Esophagus squamous epithelium (tissue), 5 donors: ENCODE data around the gene LDLRAD3. TPM values are rescaled to one million over a fixed set of nuclear protein-coding genes. Genes with fewer than 3 reads are reported as not detected.

ENCODE experiments used
- DNase-seq: peaks from one replicate; lab custom pipeline; 2025; lab: John Stamatoyannopoulos, UW
- H3K27ac ChIP-seq, 4 donors: fragments of 200-600 bp; sonication (generic); one replicate each; pipeline ENCODE4 v1.5.1; 2016 to 2019; ENCODE audit warnings: mild to moderate bottlenecking in 1 of 4
- H3K27me3 ChIP-seq, 4 donors: fragments of 200-600 bp; sonication (generic); 1 replicate in 3 of 4; 2 replicates in 1 of 4; pipeline versions ENCODE4 v1.5.1 to v1.6.0; 2017 to 2021; ENCODE audit warnings: antibody characterized with exemption in 1 of 4
- H3K36me3 ChIP-seq, 3 donors: fragments of 200-600 bp; sonication (generic); one replicate each; pipeline ENCODE4 v1.5.1; 2016 to 2019
- H3K4me1 ChIP-seq, 3 donors: fragments of 200-600 bp; sonication (generic); one replicate each; pipeline ENCODE4 v1.5.1; 2017 to 2019
- H3K4me3 ChIP-seq, 4 donors: fragments of 200-600 bp; sonication (generic); 1 replicate in 3 of 4; 2 replicates in 1 of 4; pipeline ENCODE4 v1.5.1; 2016 to 2019; ENCODE audit warnings: mild to moderate bottlenecking in 2 of 4, moderate library complexity in 1 of 4
- H3K9me3 ChIP-seq, 3 donors: fragments of 200-600 bp; sonication (generic); one replicate each; pipeline ENCODE4 v1.5.1; 2016 to 2019
- POLR2A ChIP-seq, 4 donors: fragments of 450-650 bp; IDR thresholded peaks; one replicate each; pipeline ENCODE4 v1.6.1; 2017; ENCODE audit warnings: antibody characterized with exemption in 4 of 4, mild to moderate bottlenecking in 4 of 4, moderate library complexity in 3 of 4
- WGBS, 2 donors: methylation state at CpG; one replicate each; pipeline ENCODE4 v1.1.5; 2018; 5-methylcytosine and 5-hydroxymethylcytosine counted together
- intact Hi-C: fragments of 100-400 bp; cut with DNase I; formaldehyde crosslinking; loops from one replicate; pipeline ENCODE4 v1.15.0; 2022
- total RNA-seq, 4 donors: library from RNA; depleted of rRNA; stranded (reverse); fragments of >200 nt; gene quantifications; one replicate each; pipeline ENCODE4 v1.1.0, GENCODE V29; 2016
- TF ChIP-seq, protein P1 (sequence below), 6 experiments: fragments of 450-650 bp in 4 of 6; fragments of 200-600 bp in 2 of 6; sonication (generic) in 2 of 6; IDR thresholded peaks; one replicate each; pipeline ENCODE4 v1.5.1; 2016 to 2019; ENCODE audit warnings: antibody characterized with exemption in 6 of 6, mild to moderate bottlenecking in 4 of 6, moderate library complexity in 4 of 6
- donor health status: DM: yes; HTN: yes; CAD: no.

LDLRAD3 gene, protein sequence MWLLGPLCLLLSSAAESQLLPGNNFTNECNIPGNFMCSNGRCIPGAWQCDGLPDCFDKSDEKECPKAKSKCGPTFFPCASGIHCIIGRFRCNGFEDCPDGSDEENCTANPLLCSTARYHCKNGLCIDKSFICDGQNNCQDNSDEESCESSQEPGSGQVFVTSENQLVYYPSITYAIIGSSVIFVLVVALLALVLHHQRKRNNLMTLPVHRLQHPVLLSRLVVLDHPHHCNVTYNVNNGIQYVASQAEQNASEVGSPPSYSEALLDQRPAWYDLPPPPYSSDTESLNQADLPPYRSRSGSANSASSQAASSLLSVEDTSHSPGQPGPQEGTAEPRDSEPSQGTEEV
- total RNA-seq = 10 to 100 TPM in 1 of 4 donors, 1 to 10 TPM in 3; 5.0 to 16.8 (median 8.2) TPM

DNA sequence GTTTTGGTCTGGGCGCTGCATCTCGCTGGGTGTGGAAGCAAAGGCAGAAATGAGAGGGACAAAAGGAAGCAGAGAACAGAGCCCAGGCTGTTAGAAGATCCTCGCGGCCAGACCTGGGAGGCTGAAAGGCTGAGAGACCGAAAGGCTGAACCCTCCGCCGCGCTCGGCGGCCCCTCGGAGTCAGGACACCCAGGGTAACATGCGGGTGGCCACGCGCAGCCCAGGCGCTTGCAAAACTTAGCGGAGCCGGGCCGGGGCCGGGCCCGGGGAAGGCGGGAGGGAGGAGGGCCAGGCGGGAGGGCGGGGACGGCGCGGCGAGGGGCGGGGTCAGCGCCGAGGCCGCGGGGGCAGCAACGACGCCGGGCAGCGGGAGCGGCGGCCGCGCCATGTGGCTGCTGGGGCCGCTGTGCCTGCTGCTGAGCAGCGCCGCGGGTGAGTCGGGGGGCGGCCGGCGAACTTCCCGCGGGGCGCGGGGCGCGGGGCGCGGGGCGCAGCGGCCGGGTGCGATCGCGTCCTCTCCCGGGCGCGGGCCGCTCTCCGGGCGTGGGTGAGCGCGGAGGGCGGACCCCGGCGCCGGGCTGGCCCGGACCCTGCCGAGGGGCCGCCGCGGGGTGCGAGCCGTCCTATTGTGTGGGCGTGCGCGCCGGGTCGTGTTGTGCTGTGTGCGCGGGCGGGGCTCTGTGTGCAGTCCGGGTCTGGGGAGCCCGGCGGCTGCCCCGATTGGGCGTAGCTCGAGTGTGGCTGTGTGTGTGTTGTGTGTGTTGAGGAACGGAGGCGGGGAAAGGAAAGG lies at the start of gene LDLRAD3:
Gene LDLRAD3, plus strand, starts transcription at position 350 of the 790 bp plus-strand sequence. Its CDS starts 37 bp downstream, at position 387.
- Histone ChIP-seq H3K27me3 (no peaks in the 10 kb centered on the region), H3K4me3 (peak within 1 kb of the TSS; percentile 41 to 83 (median 62)), H3K9me3 (no peaks in the 10 kb centered on the region), H3K36me3 (no peaks in the 10 kb centered on the region), H3K4me1 (peaks cover 9 to 34% (median 12%) of the 10 kb centered on the region in 3 donors), H3K27ac (peak within 1 kb of the TSS; percentile 75 to 91 (median 84))
- TF ChIP-seq POLR2A (IDR thresholded peaks at IDR 0.05) = peak in 1 of 4 donors; percentile 17
- TF ChIP-seq, protein P1, sequence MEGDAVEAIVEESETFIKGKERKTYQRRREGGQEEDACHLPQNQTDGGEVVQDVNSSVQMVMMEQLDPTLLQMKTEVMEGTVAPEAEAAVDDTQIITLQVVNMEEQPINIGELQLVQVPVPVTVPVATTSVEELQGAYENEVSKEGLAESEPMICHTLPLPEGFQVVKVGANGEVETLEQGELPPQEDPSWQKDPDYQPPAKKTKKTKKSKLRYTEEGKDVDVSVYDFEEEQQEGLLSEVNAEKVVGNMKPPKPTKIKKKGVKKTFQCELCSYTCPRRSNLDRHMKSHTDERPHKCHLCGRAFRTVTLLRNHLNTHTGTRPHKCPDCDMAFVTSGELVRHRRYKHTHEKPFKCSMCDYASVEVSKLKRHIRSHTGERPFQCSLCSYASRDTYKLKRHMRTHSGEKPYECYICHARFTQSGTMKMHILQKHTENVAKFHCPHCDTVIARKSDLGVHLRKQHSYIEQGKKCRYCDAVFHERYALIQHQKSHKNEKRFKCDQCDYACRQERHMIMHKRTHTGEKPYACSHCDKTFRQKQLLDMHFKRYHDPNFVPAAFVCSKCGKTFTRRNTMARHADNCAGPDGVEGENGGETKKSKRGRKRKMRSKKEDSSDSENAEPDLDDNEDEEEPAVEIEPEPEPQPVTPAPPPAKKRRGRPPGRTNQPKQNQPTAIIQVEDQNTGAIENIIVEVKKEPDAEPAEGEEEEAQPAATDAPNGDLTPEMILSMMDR (IDR thresholded peaks at IDR 0.05) = no peak
- no peak for DNase-seq
- intact Hi-C loops = loop anchor here (10.0 kb wide), 1 partner anchor 119 kb away; no protein-coding TSS in a partner anchor
- WGBS, 2 donors = 0 to 2% methylated on average over 11 to 14 of the region's 97 CpGs

DNA sequence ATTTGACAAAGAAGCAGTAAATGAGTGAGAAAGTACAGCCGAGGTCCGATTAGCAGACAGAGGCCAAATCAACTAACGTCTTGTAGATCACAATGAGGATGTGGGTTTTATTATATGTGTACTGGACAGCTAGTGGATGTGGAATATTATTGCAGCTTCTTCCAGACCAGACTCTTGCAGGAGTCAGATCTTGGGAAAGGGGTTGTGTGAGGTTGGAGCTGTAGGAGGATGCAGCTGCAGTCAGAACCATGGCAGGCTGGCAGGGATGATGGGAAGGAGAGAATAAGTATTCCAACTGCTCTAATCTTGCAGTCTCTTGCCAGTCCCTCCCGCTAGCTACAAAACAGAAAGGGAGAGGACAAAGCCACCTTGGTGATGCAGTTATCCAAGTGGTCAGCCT lies 46.8 kb upstream of the LDLRAD3 start:
- Histone ChIP-seq H3K27me3 (no peaks in the 10 kb centered on the region), H3K9me3 (no peaks in the 10 kb centered on the region), H3K36me3 (no peaks in the 10 kb centered on the region), H3K27ac (no peak overlapping the region), H3K4me1 (peaks cover 0 to 18% (median 0%) of the 10 kb centered on the region in 3 donors), H3K4me3 (no peak overlapping the region)
- DNase-seq = no peak
- intact Hi-C loops = no loop called here
- TF ChIP-seq, protein P1 (IDR thresholded peaks at IDR 0.05) = no peak
- WGBS, 2 donors = 80 to 84% methylated on average over 4 of the region's 4 CpGs

DNA sequence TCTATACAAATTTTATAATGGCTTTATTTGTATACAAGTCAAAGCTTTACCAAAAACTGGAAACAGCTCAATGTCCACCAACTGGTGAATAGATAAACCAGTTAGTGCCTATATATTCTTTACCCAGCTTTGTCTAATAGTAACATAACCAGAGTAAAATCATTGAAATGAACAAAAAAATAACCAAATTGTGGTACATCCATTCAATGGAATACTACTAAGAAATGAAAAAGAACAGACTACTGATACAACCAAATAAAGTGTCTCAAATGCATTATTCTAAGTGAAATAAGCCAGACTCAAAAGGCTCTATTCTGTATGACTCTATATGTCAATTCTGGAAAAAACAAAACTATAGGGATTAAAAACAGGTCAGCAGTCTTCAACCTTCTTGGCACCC lies 40.9 kb upstream of the LDLRAD3 start:
- peaks cover 3 to 20% (median 11%) of the 10 kb centered on the region in 3 donors for H3K4me1 ChIP-seq
- TF ChIP-seq, protein P1 (IDR thresholded peaks at IDR 0.05) = no peak
- no peak for TF ChIP-seq POLR2A (IDR thresholded peaks at IDR 0.05)
- peaks cover 0 to 11% (median 4%) of the 10 kb centered on the region in 3 donors for H3K9me3 ChIP-seq
- intact Hi-C loops = no loop called here
- DNase-seq = no peak
- H3K27me3 ChIP-seq = no peaks in the 10 kb centered on the region
- H3K36me3 ChIP-seq = no peaks in the 10 kb centered on the region
- no peak overlapping the region for H3K27ac ChIP-seq
- no peak overlapping the region for H3K4me3 ChIP-seq

DNA sequence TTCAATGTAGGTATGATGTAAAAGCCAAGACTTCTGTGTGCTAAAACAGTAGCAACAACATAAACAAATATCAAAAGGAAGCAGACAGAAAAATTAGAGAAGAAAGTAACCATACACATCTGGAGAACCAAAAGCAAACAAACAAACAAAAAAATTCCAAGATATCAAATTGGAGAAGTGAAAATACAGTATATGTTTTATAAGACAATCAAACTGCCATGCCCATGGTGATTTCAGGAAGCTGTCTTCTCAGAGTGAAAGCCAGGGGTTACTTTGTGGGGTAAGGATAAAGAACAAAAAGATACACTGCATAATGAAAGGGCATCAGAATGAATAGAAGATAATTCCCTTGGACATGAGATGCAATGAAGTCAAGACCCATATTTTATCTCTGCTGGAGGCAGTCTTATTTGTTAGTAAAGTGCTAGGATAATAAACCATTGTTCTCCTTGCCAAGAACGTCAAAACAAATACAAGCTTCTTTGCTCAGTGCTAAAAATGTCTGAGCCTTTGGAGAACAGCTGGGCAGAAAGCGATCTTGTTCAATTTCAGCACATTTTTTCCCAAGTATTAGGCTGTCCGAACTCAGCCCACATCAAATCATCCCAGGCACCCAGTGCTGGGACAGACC lies 38.1 kb upstream of the LDLRAD3 start:
- Histone ChIP-seq H3K4me1 (peaks cover 5 to 37% (median 17%) of the 10 kb centered on the region in 3 donors), H3K27ac (peak overlapping the region in 2 of 4 donors; percentile 51 to 59), H3K27me3 (no peaks in the 10 kb centered on the region), H3K9me3 (peaks cover 0 to 11% (median 4%) of the 10 kb centered on the region in 3 donors), H3K36me3 (no peaks in the 10 kb centered on the region), H3K4me3 (no peak overlapping the region)
- no peak for DNase-seq
- WGBS, 2 donors = 25 to 29% methylated on average over 3 of the region's 3 CpGs
- intact Hi-C loops = no loop called here
- TF ChIP-seq POLR2A (IDR thresholded peaks at IDR 0.05) = no peak
- TF ChIP-seq, protein P1 (IDR thresholded peaks at IDR 0.05) = peak in 1 of 6 experiments; percentile 13
